GM21515 (cell line): ENCODE results near the gene LRRC32.

Experiments
- ATAC-seq: cut with Tn5 transposase; IDR thresholded peaks from one replicate; pipeline ENCODE4 v1.9.1; 2021; ENCODE audit not compliant: unreplicated experiment

LRRC32 gene

GRCh38 chr11:76664578-76665061 is 5.9 kb downstream of the LRRC32 start:
- ATAC-seq: no peak

DNA sequence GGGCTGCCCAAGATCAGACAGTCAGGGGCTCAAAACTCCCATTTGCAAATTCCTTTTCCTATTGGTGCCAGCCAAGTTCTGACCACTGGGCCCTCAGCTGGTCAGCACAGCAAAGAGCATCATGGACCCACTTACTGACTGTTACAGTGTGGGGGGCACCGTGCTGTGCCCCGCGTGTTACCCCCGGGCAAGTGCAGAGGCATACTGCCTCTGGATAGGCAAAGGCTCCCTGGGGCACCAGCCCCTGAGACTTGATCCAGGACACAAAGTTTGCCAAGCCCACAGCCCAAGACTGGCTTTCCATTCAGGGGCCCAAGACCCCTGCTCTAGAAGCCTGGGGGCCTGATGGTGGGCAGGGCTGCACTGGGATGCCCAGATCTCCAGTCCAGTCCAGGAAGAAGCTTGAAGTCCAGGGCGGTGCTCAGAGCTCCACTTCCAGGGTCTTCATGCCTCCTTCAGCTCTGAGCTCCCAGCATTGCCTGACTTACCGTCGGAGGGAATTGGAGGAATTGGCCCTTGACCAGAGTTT is 6.6 kb downstream of the LRRC32 start:
- no peak for ATAC-seq

DNA sequence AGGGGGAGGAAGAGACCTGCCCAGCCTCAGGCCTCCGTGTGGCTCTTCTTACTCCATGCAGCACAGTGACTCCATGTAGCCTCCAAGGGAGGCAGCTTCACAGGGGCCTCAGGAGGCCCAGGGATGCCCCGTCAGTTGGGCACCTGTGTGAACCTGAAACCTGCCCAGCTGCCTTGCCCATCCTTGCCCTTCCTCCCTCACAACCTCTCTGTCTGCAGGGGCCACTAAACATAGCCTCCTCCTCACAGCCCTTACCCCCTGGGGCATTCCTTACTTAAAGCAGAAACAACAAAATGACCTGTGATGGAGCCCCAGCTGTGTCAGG is 7.1 kb downstream of the LRRC32 start:
- ATAC-seq: no peak

DNA sequence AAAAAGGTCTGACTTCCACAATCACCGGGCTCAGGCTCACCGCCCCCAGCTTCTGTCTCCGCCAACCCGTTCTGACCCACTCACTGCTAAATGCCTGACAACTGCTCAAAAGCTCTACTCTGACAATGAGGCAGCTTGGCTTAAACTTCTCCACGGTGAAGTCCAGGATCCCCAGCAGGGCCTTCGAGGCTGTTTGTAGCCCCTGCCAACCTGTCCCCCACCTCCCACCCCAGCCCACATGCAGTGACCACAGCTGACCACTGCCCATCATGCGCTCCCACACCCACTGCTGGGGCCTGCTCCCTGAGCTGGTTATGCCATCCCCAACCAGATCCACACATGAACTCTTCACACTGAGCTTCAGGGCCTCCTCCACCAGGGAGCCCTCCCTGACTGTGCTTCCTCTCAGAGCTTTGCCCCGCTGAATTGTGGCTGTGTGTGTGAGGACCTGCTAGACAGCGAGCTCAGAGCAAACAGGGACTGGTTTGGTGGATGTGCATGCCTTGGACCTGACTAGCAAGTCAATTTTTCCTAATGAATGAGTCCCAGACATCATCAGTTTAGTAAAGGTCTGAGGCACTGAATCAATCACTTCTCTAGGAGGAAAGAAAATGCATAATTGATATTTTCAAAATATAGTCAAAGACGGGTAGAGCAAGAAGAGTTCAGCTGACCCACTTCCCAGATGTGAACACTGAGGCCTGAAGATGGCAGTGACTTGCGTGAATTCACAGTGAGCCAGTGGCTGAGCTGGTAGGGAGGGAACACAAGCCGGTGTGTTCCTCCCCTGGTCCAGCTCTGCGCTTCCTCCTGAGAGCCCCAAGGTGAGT is 7.7 kb downstream of the LRRC32 start:
- no peak for ATAC-seq

GRCh38 chr11:76661834-76662434 is 8.6 kb downstream of the LRRC32 start:
- no peak for ATAC-seq

- no peak for ATAC-seq
Observed at GRCh38 chr11:76661306-76661751, 9.2 kb downstream of the LRRC32 start.

DNA sequence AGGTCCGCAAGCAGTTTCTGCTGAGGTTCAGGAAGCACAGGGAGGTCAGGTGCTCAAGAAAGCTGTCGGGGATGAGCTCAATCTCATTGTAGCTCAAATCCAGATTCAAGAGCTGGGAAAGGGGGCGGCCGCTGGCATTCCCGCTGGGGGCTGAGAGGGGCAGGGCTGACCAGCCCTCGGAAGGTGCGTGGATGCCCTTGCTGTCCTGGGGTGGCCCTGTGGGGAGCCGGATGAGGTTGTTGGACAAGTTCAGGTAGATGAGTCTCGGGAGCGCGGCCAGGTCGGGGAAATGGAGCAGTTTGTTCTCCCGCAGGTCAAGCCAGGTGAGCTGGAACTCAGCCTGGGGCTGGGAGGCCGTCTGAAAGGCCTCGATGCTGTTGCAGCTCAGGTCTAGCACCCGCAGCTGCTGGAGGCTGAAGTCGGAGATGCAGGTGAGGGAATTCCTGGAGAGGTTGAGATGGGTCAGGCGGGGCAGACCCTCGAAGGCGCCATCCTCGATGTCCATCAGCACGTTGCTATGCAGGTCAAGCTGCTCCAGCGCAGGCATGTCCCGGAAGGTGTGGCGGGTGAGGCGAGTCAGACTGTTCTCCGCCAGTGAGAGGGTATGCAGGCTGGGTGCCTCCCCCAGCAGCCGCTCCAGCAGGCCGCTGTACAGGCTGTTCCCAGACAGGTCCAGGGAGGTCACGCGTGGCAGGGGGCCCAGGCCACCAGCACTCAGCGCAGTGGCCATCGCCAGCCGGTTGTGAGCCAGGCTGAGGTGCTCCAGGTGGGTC is 9.8 kb downstream of the LRRC32 start:
- ATAC-seq: no peak

DNA sequence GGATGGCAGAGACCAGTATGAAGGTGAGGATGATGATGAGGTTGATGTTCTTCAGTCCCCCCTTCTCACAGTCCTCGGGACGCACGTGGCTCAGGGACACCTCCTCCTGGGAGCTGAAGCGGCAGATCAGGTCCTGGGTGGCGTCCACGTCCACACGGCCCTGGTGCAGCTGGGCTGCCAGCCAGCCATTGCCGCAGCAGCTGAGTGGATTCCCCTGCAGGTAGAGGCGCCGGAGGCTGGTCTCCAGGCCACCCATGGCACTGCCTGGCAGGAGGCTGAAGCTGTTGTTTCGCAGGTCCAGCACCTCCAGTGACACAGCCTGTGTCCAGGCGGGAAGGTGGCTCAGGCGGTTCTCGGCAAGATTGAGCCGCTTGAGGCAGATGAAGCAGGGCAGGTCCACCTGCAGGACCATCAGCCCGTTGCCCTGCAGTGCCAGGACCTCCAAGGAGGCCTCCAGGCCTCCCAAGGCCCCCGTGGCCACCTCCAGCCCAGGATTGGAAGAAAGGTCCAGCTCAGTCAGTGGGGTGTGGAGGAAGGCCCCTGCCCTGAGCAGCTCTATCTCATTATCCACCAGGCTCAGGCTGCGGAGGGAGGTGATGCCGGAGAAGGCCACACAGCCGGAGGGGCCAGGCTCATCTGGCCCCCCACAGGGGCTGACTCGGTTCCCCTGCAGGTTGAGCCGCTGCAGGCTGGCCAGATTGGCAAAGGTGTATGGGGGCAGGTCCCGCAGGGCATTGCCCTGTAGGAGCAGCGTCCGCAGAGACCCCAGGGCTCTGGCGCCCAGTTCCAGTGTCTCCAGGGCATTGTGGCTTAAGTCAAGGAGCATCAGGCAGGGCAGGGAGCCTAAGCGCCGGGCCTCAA is 10.6 kb downstream of the LRRC32 start:
- ATAC-seq: no peak

DNA sequence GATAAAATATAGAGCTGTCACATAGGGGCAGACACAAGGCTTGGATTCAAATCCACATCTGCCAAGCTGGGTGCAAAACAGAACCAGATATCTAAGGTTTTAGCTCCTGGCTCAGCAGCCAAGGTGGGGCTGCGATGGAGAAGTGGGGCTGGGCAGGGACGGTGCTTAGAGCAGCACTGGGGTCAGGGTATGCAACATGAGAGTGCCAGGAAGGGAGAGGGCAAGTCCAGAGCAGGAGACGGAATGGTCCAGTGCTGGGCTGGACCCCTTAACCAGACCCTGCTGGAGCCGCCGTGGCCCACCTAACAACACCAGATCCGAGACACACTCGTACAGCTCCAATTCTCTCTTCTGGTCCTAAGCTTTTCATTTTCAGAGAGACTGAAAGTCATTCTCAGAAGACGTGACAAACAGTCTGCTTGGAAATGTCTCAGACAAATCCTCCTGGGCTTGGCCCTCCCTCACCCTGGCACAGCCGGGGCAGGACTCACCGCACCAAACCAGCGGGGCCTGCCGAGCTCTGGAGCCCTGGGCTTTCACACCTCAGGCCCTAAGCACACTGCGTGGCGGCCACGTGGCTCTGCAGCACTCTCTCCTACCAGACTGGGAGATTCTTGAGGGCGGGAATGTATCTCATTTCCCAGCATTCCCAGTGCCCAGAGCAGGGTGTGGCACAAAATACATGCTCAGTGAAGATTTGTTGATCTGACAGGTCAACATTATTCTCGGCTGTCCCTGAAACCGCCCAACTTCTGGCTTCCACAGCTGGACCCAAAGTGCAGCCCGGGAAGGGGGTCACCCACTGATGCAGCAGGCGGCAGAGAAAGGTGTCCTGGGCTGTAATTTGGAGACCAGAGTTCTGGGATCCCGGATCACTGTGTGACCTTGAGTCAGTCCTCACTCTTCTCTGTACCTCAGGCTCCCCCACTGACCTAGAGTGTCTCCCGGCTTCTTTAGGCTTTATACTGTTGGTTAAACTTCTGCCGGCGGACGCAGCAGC is 11.6 kb downstream of the LRRC32 start:
- no peak for ATAC-seq

DNA sequence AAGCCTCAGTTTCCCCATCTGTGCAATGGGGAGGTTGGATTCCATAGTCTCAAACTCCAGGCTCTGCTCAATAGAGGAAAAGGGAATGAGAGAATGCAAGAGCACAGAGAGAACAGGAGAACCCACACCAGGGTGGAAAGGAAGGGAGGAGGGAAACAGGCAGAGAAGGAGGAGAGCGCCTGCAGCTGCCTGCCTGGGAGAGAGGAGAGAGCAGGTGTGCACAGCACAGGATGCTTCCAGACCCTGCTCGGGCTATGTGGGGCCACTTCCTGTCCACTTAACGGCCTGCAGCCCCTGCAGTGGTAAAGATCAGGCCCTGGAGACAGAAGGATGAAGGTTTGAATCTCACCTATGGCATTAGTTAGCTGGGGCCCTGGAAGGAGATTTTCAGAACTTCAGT is 12.3 kb downstream of the LRRC32 start:
- no peak for ATAC-seq

- ATAC-seq: no peak
Observed at GRCh38 chr11:76657187-76658170, 13.1 kb downstream of the LRRC32 start.

GRCh38 chr11:76656571-76657081 is 13.9 kb downstream of the LRRC32 start:
- ATAC-seq: no peak

DNA sequence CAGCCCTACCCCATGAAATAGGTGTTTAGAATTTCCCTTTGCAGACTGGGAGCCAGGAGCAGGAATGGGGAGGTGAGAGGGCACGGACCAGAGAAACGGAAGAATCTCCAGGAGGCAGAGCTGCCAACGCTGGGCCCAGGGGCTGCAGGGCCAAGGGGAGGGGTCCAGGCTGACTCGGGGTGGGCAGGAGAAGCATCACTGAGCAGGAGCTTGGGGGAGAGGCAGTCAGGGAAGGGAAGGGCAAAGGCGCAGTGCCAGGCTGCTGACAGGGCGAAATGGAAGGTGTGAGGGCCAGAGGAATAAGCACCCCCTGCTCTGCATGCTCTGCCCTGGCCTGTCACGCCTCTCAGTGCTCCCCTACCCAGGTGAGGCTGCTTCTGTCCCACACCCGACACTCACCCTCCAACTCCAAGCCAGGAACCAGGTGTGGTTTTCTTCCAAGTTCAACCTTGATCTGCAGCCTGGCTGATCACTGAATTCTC is 14.5 kb downstream of the LRRC32 start:
- no peak for ATAC-seq

- ATAC-seq: no peak
Observed at GRCh38 chr11:76655501-76656049, 15.0 kb downstream of the LRRC32 start.

DNA sequence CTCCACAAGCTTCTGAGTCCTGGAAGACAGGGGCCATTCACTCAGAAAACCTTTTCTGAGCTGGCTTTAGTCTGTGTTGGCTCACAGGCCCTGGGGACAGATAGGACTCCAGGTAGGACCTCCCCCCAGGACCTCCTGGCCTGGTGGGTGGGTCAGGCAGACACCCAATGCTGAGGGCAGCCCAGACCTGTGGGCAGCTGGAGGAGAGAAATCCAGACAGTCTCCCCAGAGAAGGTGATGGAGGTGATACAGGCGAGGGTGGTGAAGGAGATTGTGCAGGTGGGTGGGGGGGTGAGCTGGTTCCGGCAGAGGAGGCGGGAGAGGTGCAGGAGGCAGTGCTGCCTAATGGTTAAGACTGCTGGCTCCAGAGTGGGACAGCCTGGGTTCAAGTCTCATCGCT is 15.6 kb downstream of the LRRC32 start:
- no peak for ATAC-seq

- no peak for ATAC-seq
Observed at GRCh38 chr11:76654298-76654851, 16.2 kb downstream of the LRRC32 start.

DNA sequence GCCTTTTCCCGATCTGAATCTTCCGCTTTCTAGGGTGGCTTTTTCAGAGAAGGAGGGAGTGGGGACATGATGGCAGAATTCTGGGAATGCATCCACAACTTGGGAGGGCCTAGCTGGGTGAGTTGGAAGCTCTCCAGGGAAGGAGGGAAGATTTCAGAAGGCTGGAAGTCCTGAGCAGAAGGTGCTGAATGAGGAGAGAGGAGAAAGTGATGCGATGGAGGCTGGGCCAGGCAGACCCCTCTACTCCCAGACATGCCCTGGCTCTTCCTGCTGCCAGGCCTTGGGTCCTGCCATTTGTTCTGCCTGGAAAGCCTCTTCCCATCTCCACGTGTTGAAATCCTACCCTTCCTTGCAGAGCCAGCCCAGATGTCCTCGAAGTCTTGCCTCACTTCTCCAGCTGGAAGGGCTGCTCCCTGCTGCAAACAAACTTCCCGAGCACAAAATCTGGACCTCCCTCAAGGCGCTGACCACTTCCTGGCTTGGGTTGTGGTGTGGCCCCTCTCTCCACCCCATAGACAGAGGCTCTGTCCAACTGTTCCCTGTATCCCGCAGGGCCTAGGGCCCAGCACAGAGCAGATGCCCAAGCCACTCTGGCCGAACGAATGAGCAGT is 16.8 kb downstream of the LRRC32 start:
- ATAC-seq: no peak
